Stomach (tissue), 4 donors: ENCODE measurements around the gene TSC1.

Experiments used
- POLR2A ChIP-seq, 4 donors: fragments of 450-650 bp; IDR thresholded peaks; one replicate each; pipeline ENCODE4 v1.6.1; 2016; ENCODE audit warnings: antibody characterized with exemption in 4 of 4, control low read depth in 2 of 4, mild to moderate bottlenecking in 1 of 4, moderate library complexity in 1 of 4
- POLR2AphosphoS5 ChIP-seq, 3 donors: sonication (generic); formaldehyde crosslinking; IDR thresholded peaks; one replicate each; pipeline ENCODE4 v1.6.1; 2016; ENCODE audit warnings: antibody characterized with exemption in 3 of 3
- TF ChIP-seq, protein P1 (sequence below), 7 experiments: fragments of 450-650 bp in 4 of 7; fragments of 200-600 bp in 3 of 7; sonication (generic) in 3 of 7; IDR thresholded peaks; one replicate each; pipeline ENCODE4 v1.5.1; 2016 to 2019; ENCODE audit warnings: antibody characterized with exemption in 7 of 7, control low read depth in 2 of 7, mild to moderate bottlenecking in 1 of 7

DNA sequence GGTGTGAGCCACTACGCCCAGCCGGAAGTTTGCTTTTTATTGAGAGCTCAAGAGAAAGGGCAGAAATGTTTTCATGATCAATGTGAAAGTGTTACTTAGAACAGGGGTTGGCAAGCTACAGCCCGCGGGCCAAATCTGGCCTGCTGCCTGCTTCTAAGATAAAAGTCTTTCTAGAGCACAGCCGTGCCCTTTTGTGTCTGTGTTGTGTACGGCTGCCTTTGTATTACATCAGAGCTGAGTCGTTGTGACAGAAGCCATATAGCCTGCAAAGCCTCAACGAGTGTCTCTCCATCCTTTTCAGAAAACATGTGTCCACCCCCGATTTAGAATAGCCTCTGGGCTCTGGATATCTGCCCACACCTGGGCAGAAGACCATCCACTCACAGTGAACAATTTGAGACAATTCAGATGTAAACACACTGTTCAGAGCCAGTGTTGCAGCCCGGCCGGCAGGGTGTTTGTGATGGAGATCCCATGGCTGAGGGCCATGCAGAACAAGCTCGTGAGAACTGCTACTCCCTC, 95.2 kb downstream of the TSC1 start:
- TF ChIP-seq, protein P1, sequence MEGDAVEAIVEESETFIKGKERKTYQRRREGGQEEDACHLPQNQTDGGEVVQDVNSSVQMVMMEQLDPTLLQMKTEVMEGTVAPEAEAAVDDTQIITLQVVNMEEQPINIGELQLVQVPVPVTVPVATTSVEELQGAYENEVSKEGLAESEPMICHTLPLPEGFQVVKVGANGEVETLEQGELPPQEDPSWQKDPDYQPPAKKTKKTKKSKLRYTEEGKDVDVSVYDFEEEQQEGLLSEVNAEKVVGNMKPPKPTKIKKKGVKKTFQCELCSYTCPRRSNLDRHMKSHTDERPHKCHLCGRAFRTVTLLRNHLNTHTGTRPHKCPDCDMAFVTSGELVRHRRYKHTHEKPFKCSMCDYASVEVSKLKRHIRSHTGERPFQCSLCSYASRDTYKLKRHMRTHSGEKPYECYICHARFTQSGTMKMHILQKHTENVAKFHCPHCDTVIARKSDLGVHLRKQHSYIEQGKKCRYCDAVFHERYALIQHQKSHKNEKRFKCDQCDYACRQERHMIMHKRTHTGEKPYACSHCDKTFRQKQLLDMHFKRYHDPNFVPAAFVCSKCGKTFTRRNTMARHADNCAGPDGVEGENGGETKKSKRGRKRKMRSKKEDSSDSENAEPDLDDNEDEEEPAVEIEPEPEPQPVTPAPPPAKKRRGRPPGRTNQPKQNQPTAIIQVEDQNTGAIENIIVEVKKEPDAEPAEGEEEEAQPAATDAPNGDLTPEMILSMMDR (IDR thresholded peaks at IDR 0.05): no peak
- TF ChIP-seq POLR2AphosphoS5 (IDR thresholded peaks at IDR 0.05) (peak; percentile 48 to 76 (median 74)), POLR2A (IDR thresholded peaks at IDR 0.05) (no peak)
